HG03280 (cell line): Measurements from ENCODE around the gene SOX8.

Experiments
- ATAC-seq: cut with Tn5 transposase; IDR thresholded peaks from one replicate; pipeline ENCODE4 v1.9.1; 2021; ENCODE audit warnings: mild to moderate bottlenecking, moderate library complexity; ENCODE audit not compliant: unreplicated experiment

SOX8 gene

DNA sequence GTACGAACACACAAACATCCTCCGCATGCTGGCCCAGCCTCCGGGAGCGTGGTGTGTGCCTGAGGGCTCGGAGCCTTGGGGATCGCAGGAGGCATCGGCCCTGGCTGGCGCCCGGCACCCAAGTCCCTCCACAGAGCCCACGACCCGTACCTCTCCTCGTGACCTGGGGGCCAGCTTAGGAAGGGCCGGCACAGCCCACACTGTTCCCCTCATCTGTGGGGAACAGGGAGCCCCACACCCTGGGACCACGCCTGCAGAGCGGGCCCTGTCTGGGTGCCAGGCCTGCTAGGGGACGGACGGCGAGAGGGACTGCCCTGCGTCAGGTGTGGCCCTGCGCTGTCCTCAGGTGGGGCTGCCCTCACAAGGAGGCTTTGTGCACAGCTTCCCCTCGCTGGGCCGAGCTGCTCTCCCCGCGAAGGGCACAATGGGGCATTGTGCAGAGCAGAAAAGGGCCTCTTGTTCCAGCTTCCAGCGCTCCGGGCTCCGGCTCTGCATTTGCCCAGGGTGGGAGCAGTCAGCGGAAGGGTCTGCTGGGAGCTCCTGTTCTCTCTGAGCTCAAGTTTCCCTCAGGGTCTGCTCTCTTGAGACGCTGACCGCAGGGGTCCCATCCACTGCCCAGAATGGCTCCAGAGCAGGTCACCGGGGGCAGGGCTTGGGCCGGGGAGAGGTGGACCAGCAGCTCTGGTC lies 9.1 kb upstream of the SOX8 start:
- ATAC-seq, result no peak

DNA sequence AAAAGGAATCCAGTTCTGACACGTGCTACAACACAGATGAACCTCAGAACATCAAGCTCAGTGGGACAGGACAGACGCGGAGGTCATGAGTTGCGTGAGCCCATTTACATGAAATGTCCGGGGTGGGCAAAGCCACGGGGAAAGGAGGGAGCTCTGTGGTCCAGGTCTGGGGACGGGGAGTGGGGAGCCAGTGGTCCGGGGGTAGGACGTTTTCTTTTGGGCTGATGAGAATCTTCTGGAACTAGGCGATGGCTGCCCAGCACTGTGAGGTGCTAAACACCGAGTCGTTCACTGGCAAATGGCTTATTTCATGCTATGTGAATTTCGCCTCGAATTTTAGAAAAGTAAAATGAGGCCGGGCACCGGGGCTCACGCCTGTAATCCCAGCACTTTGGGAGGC lies 8.2 kb upstream of the SOX8 start:
- no peak for ATAC-seq

- ATAC-seq, result no peak
These were observed 7.5 kb upstream of the SOX8 start for GRCh38 chr16:974001-974601.

GRCh38 chr16:974611-975261 lies 6.8 kb upstream of the SOX8 start:
- no peak for ATAC-seq

DNA sequence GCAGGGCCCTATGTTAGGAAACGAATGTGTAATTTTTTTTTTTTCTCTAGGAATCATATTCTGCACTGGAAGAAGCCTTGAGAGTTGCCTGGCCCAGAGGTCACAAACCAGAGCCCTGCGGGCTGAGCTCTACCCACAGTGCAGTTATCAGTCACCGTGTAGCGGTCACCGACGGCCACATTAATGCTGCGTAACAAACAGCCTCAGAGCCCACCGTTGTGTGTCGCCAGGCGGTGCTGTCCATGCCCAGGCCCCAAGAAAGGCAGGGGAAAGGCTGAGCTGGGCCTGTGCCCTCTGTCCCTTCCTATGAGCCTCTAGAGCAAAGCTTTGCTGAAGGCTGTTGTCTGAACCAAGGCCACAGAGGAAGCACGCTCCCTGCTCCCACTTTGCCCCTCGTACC lies 6.3 kb upstream of the SOX8 start:
- no peak for ATAC-seq

- ATAC-seq, result no peak
These were observed 5.1 kb upstream of the SOX8 start for GRCh38 chr16:976389-976931.

GRCh38 chr16:977081-977701 lies 4.4 kb upstream of the SOX8 start:
- no peak for ATAC-seq

DNA sequence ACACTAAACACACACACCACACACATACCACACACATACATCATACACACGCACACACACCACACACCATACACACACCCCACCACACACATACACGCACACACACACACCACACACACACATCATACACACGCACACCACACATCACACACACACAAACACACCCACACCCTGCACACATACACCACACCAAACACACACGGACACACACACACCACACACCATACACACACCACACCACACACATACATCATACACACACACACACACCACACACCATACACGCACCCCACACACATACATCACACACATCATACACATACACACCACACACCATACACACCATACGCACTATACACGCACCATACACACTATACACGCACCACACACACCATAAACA lies 3.7 kb upstream of the SOX8 start:
- ATAC-seq, result no peak

GRCh38 chr16:978403-978802 lies 3.2 kb upstream of the SOX8 start:
- no peak for ATAC-seq

- ATAC-seq, result no peak
These were observed 2.4 kb upstream of the SOX8 start for GRCh38 chr16:979147-979546.

DNA sequence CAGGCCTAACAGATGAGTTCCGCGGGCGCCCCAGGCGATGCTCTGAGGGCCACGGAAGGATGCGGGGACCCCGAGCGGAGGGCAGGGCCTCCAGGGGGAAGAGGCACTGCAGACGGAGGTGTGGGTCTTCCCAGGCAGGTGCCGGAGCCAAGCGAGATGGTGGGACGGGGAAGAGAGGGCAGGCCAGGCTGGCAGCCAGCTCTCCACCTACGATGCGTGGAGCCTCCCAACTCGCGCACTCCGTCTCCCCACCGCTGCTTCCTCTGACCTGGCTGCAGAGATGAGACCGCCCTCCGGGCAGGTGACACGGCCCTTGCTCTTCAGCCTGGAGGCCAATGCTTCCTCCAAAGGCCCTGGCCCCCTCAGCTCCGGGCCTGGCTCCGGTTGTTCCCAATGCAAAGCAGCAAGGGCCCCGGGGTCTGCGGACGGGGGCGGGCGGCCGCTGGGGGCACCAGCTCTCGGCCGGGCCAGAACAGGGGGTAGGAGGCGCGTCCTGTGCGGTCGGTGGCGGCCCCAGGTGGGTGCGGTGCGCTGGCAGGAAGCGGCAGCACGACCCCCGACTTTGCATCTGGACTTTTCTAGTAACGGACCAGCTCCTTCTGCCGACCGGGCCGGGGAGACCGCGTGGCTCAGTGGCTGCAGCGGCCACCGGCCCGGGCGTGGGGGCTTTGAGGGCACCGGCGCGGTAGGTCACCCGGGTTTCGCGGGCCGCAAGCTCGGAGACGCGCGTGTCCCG lies 1.5 kb upstream of the SOX8 start:
- no peak for ATAC-seq

GRCh38 chr16:980595-980854 lies 1.0 kb upstream of the SOX8 start:
- no peak for ATAC-seq

- no peak for ATAC-seq
These were observed 824 bp downstream of the SOX8 start for GRCh38 chr16:982145-983043.

GRCh38 chr16:983044-984030 lies 1.8 kb downstream of the SOX8 start:
- ATAC-seq, result no peak

GRCh38 chr16:984121-984694 lies 2.6 kb downstream of the SOX8 start:
- ATAC-seq, result no peak

GRCh38 chr16:984736-985636 lies 3.4 kb downstream of the SOX8 start:
- ATAC-seq, result no peak

GRCh38 chr16:985646-986400 lies 4.3 kb downstream of the SOX8 start:
- no peak for ATAC-seq
